T-helper 17 cell (primary cell): ENCODE results near the gene USP24. TPM values are rescaled to one million over a fixed set of nuclear protein-coding genes. Genes with fewer than 3 reads are reported as not detected.

Experiments used
- ATAC-seq: fragments of 150-1000 bp; cut with Tn5 transposase; 2 replicates; pipeline ENCODE4 v1.10.0; 2021; ENCODE audit warnings: mild to moderate bottlenecking, moderate library complexity
- DNase-seq, 3 donors: peaks; one replicate each; pipeline versions ENCODE4 v3.0.0 to v3.0.0-alpha.2; 2020 to 2021
- H3K9me3 ChIP-seq: one replicate; pipeline ENCODE4 v1.7.0; 2013; ENCODE audit warnings: low read length, mild to moderate bottlenecking; ENCODE audit not compliant: control insufficient read depth, poor library complexity, severe bottlenecking
- H3K27ac Mint-ChIP-seq: one replicate; pipeline ENCODE4 v1.8.0; 2022; ENCODE audit warnings: mild to moderate bottlenecking, moderate library complexity, mixed read lengths
- H3K27me3 Mint-ChIP-seq: one replicate; pipeline ENCODE4 v1.8.0; 2022; ENCODE audit warnings: mixed read lengths
- H3K36me3 Mint-ChIP-seq: one replicate; pipeline ENCODE4 v1.8.0; 2022; ENCODE audit warnings: low read depth, mixed read lengths
- H3K4me1 Mint-ChIP-seq: one replicate; pipeline ENCODE4 v1.8.0; 2022; ENCODE audit warnings: mild to moderate bottlenecking, mixed read lengths
- H3K4me3 Mint-ChIP-seq: one replicate; pipeline ENCODE4 v1.8.0; 2022; ENCODE audit warnings: mild to moderate bottlenecking, moderate library complexity, mixed read lengths
- total RNA-seq, 4 donors: library from RNA in 2 of 4; stranded (reverse) in 2 of 4; gene quantifications; one replicate each; pipeline ENCODE4 v1.2.3 and lab custom pipeline; 2022 to 2026

The USP24 gene
- total RNA-seq, 2 donors from 2014 or later, result 69.5 to 82.9 TPM

- no peaks in the 10 kb centered on the region for H3K9me3 ChIP-seq
- H3K27me3 Mint-ChIP-seq, result no peaks in the 10 kb centered on the region
- no peak for DNase-seq
- peaks cover 12% of the 10 kb centered on the region for H3K4me1 Mint-ChIP-seq
- H3K4me3 Mint-ChIP-seq, result no peak overlapping the region
- no peak for ATAC-seq
- H3K36me3 Mint-ChIP-seq, result peaks cover 15% of the 10 kb centered on the region
- no peak overlapping the region for H3K27ac Mint-ChIP-seq
Observed at GRCh38 chr1:55155522-55155921, 59.6 kb downstream of the USP24 start.

DNA sequence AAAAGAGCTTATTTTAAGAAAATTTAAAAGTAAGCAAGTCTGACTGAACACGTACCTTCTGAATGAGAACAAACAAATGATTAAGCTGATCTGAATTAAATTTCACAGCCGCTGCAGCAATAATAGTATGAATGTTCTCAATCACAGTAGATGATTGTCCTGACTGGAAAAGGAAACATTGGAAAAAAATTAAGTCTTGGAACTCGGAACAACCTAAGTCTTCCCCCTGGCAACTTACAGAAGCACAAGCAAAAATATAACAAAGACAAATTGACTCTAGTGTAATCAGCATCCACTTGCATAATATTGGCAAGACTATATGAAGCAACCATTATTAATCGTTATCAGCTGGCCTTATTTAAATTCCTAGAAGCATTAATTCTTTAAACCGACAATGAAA lies 60.5 kb downstream of the USP24 start:
- ATAC-seq (no peak), DNase-seq (no peak)
- Mint-ChIP-seq H3K4me3 (no peak overlapping the region), H3K36me3 (peaks cover 15% of the 10 kb centered on the region), H3K4me1 (peaks cover 12% of the 10 kb centered on the region), H3K27ac (no peak overlapping the region), H3K27me3 (no peaks in the 10 kb centered on the region)
- H3K9me3 ChIP-seq, result no peaks in the 10 kb centered on the region

DNA sequence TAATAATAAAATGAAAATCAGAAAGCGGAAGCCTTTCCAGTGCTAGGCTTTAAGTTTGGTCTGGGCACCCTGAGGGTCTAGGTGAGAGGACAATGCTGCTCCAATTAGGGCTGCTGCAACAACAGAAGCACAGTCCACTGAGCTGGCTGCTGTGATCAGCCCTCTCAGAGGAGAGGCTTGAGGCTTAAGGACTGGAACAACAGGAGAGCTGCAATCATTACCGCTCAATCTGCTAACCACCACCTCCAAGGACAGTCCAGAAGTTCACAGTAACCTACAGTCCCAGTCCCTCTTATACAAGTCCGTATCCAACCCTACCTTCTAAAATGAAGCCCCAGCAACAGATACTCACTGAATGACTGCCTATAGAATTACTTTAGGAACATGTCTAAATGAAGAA lies 62.1 kb downstream of the USP24 start:
- DNase-seq, result no peak
- no peaks in the 10 kb centered on the region for H3K27me3 Mint-ChIP-seq
- H3K36me3 Mint-ChIP-seq, result peaks cover 15% of the 10 kb centered on the region
- H3K9me3 ChIP-seq, result no peaks in the 10 kb centered on the region
- no peak for ATAC-seq
- no peak overlapping the region for H3K4me3 Mint-ChIP-seq
- peaks cover 12% of the 10 kb centered on the region for H3K4me1 Mint-ChIP-seq
- peak overlapping the region; percentile 97 for H3K27ac Mint-ChIP-seq

DNA sequence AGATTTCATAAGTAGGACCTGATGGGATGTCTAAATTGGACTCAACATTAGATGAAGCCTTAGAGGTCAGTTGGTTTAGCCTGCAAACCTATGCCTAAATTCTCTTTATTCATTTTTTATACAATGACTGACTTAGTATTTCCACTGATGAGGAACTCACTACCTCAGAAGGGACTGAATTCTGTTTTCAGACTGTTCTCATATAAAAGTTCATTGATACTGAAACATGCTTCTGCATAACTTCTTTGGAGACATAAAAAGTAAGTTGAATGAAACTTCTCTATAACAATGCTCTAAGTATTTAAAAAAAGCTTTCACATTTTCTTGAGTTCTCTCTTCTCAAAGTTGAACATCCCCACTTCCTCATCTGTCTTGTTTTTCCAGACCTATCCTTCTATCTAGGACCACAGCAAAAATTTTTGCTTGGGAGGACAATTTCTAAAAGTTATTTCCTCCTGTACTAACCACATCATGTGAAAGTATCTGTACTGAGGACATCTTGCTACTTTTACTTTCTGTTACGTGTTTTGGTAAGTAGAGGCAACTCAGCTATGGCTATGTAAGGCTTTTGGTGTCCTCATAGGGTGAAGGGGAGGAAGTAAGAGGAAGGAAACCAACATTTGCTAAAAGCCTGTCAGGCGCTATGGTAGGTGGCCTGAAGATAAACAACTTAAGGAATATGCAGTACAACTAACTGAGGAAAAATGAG lies 64.1 kb downstream of the USP24 start:
- H3K27me3 Mint-ChIP-seq, result no peaks in the 10 kb centered on the region
- H3K36me3 Mint-ChIP-seq, result peaks cover 10% of the 10 kb centered on the region
- DNase-seq (no peak), ATAC-seq (peak; percentile 84)
- peaks cover 12% of the 10 kb centered on the region for H3K4me1 Mint-ChIP-seq
- peak overlapping the region; percentile 97 for H3K27ac Mint-ChIP-seq
- no peaks in the 10 kb centered on the region for H3K9me3 ChIP-seq
- H3K4me3 Mint-ChIP-seq, result peak overlapping the region; percentile 84

GRCh38 chr1:55148676-55149075 lies 66.5 kb downstream of the USP24 start:
- DNase-seq (no peak), ATAC-seq (no peak)
- Mint-ChIP-seq H3K27ac (no peak overlapping the region), H3K27me3 (no peaks in the 10 kb centered on the region), H3K36me3 (peaks cover 8% of the 10 kb centered on the region), H3K4me3 (no peak overlapping the region), H3K4me1 (peaks cover 12% of the 10 kb centered on the region)
- H3K9me3 ChIP-seq, result no peaks in the 10 kb centered on the region

DNA sequence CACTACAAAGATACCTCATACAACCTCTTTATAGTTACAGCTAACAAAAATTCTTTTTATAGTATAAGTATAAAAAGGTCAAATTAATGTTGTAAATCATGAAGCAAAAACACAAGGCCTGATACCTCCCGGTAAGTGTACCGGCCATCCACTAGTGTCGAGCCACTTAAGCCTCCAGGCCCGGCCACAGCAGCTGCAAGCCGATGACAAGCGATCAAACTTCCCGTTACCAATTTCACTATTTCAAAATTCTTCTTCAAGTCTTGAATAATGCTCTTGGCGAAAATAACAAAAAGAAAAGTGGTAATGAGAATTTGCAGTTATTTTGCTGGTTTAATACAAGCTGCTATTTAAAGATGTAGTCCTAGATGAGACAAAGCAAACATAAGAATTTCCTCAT lies 67.6 kb downstream of the USP24 start:
- peak overlapping the region; percentile 19 for H3K27ac Mint-ChIP-seq
- peaks cover 12% of the 10 kb centered on the region for H3K4me1 Mint-ChIP-seq
- no peaks in the 10 kb centered on the region for H3K9me3 ChIP-seq
- ATAC-seq (no peak), DNase-seq (no peak)
- no peak overlapping the region for H3K4me3 Mint-ChIP-seq
- H3K36me3 Mint-ChIP-seq, result peaks cover 8% of the 10 kb centered on the region
- H3K27me3 Mint-ChIP-seq, result no peaks in the 10 kb centered on the region

GRCh38 chr1:55146781-55147180 lies 68.4 kb downstream of the USP24 start:
- H3K27me3 Mint-ChIP-seq, result no peaks in the 10 kb centered on the region
- H3K9me3 ChIP-seq, result no peaks in the 10 kb centered on the region
- peaks cover 10% of the 10 kb centered on the region for H3K4me1 Mint-ChIP-seq
- H3K4me3 Mint-ChIP-seq, result no peak overlapping the region
- ATAC-seq (no peak), DNase-seq (no peak)
- H3K36me3 Mint-ChIP-seq, result peaks cover 8% of the 10 kb centered on the region
- peak overlapping the region; percentile 19 for H3K27ac Mint-ChIP-seq

DNA sequence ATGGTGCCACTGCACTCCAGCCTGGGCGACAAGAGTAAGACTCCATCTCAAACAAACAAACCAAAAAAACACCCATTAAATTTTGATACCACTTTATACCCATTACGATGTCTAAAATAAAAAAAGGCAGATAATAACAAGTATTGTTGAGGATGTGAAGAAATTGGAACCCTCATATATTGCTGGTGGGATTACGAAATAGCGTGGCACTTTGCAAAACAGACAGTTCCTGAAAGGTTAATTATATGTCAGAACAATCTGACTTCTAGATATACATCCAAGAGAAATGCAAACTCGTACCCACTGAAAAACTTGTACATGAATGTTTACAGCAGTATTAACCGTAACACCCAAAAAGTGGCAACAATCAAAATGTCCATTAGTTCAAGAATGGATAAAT lies 70.3 kb downstream of the USP24 start:
- Mint-ChIP-seq H3K36me3 (peaks cover 4% of the 10 kb centered on the region), H3K4me3 (no peak overlapping the region), H3K27me3 (no peaks in the 10 kb centered on the region), H3K27ac (no peak overlapping the region), H3K4me1 (peaks cover 7% of the 10 kb centered on the region)
- DNase-seq (no peak), ATAC-seq (no peak)
- H3K9me3 ChIP-seq, result no peaks in the 10 kb centered on the region

DNA sequence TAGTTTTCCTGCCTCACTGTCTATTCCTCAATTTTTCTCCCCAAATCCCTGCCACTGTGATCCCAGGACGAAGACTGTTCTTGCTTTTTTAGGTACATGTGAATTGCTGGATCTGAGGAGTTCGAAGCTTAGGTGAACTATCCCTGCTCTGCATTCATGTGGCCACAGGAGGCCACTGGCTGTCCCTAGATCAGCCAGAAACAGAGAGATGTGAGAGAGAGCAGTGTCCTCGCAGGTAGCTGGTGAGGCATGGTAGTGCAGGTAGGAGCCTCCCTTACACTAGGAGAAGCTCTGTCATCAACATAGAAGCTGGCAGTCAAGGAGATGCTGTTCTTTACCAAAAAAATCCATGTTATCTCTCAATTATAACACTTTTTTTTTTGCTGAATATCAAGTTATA lies 71.5 kb downstream of the USP24 start:
- ATAC-seq (peak; percentile 62), DNase-seq (no peak)
- Mint-ChIP-seq H3K36me3 (peaks cover 4% of the 10 kb centered on the region), H3K4me3 (no peak overlapping the region), H3K27me3 (no peaks in the 10 kb centered on the region), H3K4me1 (peaks cover 7% of the 10 kb centered on the region), H3K27ac (no peak overlapping the region)
- no peaks in the 10 kb centered on the region for H3K9me3 ChIP-seq

- no peaks in the 10 kb centered on the region for H3K9me3 ChIP-seq
- H3K27ac Mint-ChIP-seq, result peak overlapping the region; percentile 60
Observed at GRCh38 chr1:55141295-55141893, 73.8 kb downstream of the USP24 start.

DNA sequence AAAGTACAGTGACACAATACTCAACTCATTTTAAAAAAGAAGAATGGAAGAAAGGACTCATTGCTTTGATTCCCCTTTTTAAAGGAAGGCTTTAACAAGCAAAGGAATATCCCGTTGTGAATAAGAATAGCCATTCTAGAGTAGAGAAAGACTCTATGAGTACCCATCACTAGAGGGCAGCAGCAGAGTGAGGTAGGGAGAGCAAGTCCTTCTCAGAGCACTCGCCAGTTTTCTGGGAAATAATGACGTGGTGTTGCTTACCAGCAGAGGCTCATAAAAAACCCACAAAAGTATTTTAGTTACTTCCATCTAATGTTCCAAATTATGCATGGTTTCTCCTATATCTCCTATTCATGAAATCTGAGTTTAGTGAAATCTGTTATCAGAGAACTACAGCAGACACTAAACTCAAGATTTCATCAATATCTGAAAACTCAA lies 74.6 kb downstream of the USP24 start:
- ATAC-seq (peak; percentile 98), DNase-seq (peak; percentile 16 to 49 (median 17))
- H3K4me1 Mint-ChIP-seq, result peaks cover 9% of the 10 kb centered on the region
- no peaks in the 10 kb centered on the region for H3K27me3 Mint-ChIP-seq
- H3K27ac Mint-ChIP-seq, result no peak overlapping the region
- no peaks in the 10 kb centered on the region for H3K9me3 ChIP-seq
- H3K36me3 Mint-ChIP-seq, result peaks cover 4% of the 10 kb centered on the region
- H3K4me3 Mint-ChIP-seq, result no peak overlapping the region

More at GRCh38 chr1:55141295-55141893, 73.8 kb downstream of the USP24 start:
- ATAC-seq (no peak), DNase-seq (no peak)
- peaks cover 7% of the 10 kb centered on the region for H3K4me1 Mint-ChIP-seq
- peaks cover 4% of the 10 kb centered on the region for H3K36me3 Mint-ChIP-seq
- H3K27me3 Mint-ChIP-seq, result no peaks in the 10 kb centered on the region
- no peak overlapping the region for H3K4me3 Mint-ChIP-seq

- Mint-ChIP-seq H3K36me3 (peaks cover 1% of the 10 kb centered on the region), H3K27me3 (no peaks in the 10 kb centered on the region), H3K4me3 (no peak overlapping the region), H3K27ac (no peak overlapping the region), H3K4me1 (peaks cover 9% of the 10 kb centered on the region)
- DNase-seq (no peak), ATAC-seq (no peak)
- H3K9me3 ChIP-seq, result no peaks in the 10 kb centered on the region
Observed at GRCh38 chr1:55140137-55140536, 75.0 kb downstream of the USP24 start.

DNA sequence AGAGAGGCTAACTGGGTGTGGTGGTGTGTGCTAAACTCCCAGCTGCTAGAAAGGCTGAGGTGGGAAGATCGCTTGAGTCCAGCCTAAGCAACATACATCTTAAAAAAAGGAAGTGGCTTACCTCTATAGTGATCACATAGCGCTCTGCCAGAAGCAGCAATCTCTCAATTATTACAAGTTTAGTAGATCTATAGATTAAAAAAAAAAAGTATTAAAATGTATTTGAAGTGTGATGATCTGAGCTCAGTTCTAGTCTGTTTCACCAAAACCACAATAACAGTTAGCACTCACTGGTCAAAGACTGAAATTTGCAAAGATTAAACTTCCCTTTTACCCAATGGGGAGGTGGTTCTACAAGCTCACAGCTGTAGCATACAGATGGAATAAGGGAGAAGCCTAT lies 76.3 kb downstream of the USP24 start:
- no peak for ATAC-seq
- no peaks in the 10 kb centered on the region for H3K27me3 Mint-ChIP-seq
- H3K9me3 ChIP-seq, result no peaks in the 10 kb centered on the region
- H3K36me3 Mint-ChIP-seq, result no peaks in the 10 kb centered on the region
- H3K4me1 Mint-ChIP-seq, result peaks cover 9% of the 10 kb centered on the region
- H3K27ac Mint-ChIP-seq, result no peak overlapping the region
- H3K4me3 Mint-ChIP-seq, result no peak overlapping the region
- DNase-seq, result no peak
